Liver (tissue), 9 donors: ENCODE data around the gene MYL3. TPM values are rescaled to one million over a fixed set of nuclear protein-coding genes. Genes with fewer than 3 reads are reported as not detected.

ENCODE experiments used
- DNase-seq: peaks from one replicate; pipeline ENCODE4 v3.0.0-alpha.2; 2017; ENCODE audit warnings: low spot score
- H3K27ac ChIP-seq, 2 donors: one replicate each; pipeline ENCODE4 v1.7.0; 2013; ENCODE audit warnings: inconsistent platforms in 2 of 2, low read length in 2 of 2, control low read depth in 1 of 2, low read depth in 1 of 2, mild to moderate bottlenecking in 1 of 2
- H3K27me3 ChIP-seq, 4 donors: one replicate each; pipeline versions ENCODE4 v1.6.1 to v1.7.0; 2013; ENCODE audit warnings: low read length in 3 of 4, inconsistent platforms in 1 of 4, mild to moderate bottlenecking in 1 of 4, moderate library complexity in 1 of 4; ENCODE audit not compliant: control insufficient read depth in 4 of 4, insufficient read depth in 4 of 4
- H3K36me3 ChIP-seq, 4 donors: one replicate each; pipeline versions ENCODE4 v1.6.1 to v1.7.0; 2013; ENCODE audit warnings: low read length in 3 of 4, mild to moderate bottlenecking in 3 of 4, low read depth in 1 of 4, moderate library complexity in 1 of 4; ENCODE audit not compliant: control insufficient read depth in 4 of 4, insufficient read depth in 3 of 4
- H3K4me1 ChIP-seq, 4 donors: one replicate each; pipeline versions ENCODE4 v1.6.1 to v1.7.0; 2013; ENCODE audit warnings: low read length in 3 of 4, mild to moderate bottlenecking in 3 of 4, moderate library complexity in 1 of 4; ENCODE audit not compliant: control insufficient read depth in 4 of 4, insufficient read depth in 4 of 4
- H3K4me3 ChIP-seq, 3 donors: one replicate each; pipeline versions ENCODE4 v1.6.1 to v1.7.0; 2013; ENCODE audit warnings: low read length in 3 of 3, control low read depth in 1 of 3, low read depth in 1 of 3, mild to moderate bottlenecking in 1 of 3
- H3K9ac ChIP-seq, 2 donors: one replicate each; pipeline ENCODE4 v1.7.0; 2013; ENCODE audit warnings: low read length in 2 of 2, mild to moderate bottlenecking in 2 of 2, moderate library complexity in 2 of 2, control low read depth in 1 of 2, low read depth in 1 of 2
- H3K9me3 ChIP-seq, 4 donors: one replicate each; pipeline versions ENCODE4 v1.6.1 to v1.7.0; 2013; ENCODE audit warnings: low read length in 3 of 4; ENCODE audit not compliant: control insufficient read depth in 4 of 4
- ATF3 ChIP-seq: IDR thresholded peaks from 2 replicates; pipeline ENCODE4 v1.6.1; 2016; ENCODE audit warnings: antibody characterized with exemption
- CTCF ChIP-seq: fragments of 150-350 bp; IDR thresholded peaks from 2 replicates; pipeline ENCODE4 v1.5.1; 2017; ENCODE audit warnings: improper control_type of control experiment, low read depth, low read length; ENCODE audit not compliant: missing input control
- EGR1 ChIP-seq, 2 donors: IDR thresholded peaks; 2 replicates each; pipeline ENCODE4 v1.6.1; 2016 to 2018; ENCODE audit warnings: antibody characterized with exemption in 2 of 2, low read depth in 2 of 2
- FOXA1 ChIP-seq: IDR thresholded peaks from 2 replicates; pipeline ENCODE4 v1.6.1; 2016; ENCODE audit warnings: antibody characterized with exemption
- FOXA2 ChIP-seq: IDR thresholded peaks from 2 replicates; pipeline ENCODE4 v1.6.1; 2016; ENCODE audit warnings: antibody characterized with exemption
- GABPA ChIP-seq, 2 donors: IDR thresholded peaks in 1 of 2; conservative IDR thresholded peaks in 1 of 2; 2 replicates each; pipeline ENCODE4 v1.6.1; 2016; ENCODE audit warnings: antibody characterized with exemption in 2 of 2, mild to moderate bottlenecking in 1 of 2, moderate library complexity in 1 of 2
- HNF4G ChIP-seq: IDR thresholded peaks from 2 replicates; pipeline ENCODE4 v1.6.1; 2016; ENCODE audit warnings: antibody characterized with exemption
- JUND ChIP-seq, 2 donors: IDR thresholded peaks; 2 replicates each; pipeline ENCODE4 v1.6.1; 2016; ENCODE audit warnings: antibody characterized with exemption in 2 of 2
- MAX ChIP-seq: IDR thresholded peaks from 2 replicates; pipeline ENCODE4 v1.6.1; 2016; ENCODE audit warnings: antibody characterized with exemption
- NR2F2 ChIP-seq: IDR thresholded peaks from 2 replicates; pipeline ENCODE4 v1.6.1; 2016; ENCODE audit warnings: antibody characterized with exemption
- RAD21 ChIP-seq, 2 donors: IDR thresholded peaks; 2 replicates each; pipeline ENCODE4 v1.6.1; 2016; ENCODE audit warnings: antibody characterized with exemption in 2 of 2, mild to moderate bottlenecking in 2 of 2
- REST ChIP-seq: IDR thresholded peaks from 2 replicates; pipeline ENCODE4 v1.6.1; 2016; ENCODE audit warnings: antibody characterized with exemption, mild to moderate bottlenecking
- RXRA ChIP-seq, 2 donors: IDR thresholded peaks; 2 replicates each; pipeline ENCODE4 v1.6.1; 2017 to 2018; ENCODE audit warnings: antibody characterized with exemption in 2 of 2, mild to moderate bottlenecking in 1 of 2
- SP1 ChIP-seq: IDR thresholded peaks from 2 replicates; pipeline ENCODE4 v1.6.1; 2018; ENCODE audit warnings: antibody characterized with exemption, mild to moderate bottlenecking
- YY1 ChIP-seq: IDR thresholded peaks from 2 replicates; pipeline ENCODE4 v1.6.1; 2016; ENCODE audit warnings: antibody characterized with exemption, mild to moderate bottlenecking
- ZBTB33 ChIP-seq: IDR thresholded peaks from 2 replicates; pipeline ENCODE4 v1.6.1; 2016; ENCODE audit warnings: antibody characterized with exemption
- WGBS: extraction: QIAGEN DNeasy Blood & Tissue Kit; methylation state at CpG from one replicate; pipeline ENCODE4 v1.1.7; 2013; 5-methylcytosine and 5-hydroxymethylcytosine counted together
- polyA plus RNA-seq, 2 donors: library from polyadenylated mRNA; stranded (reverse) in 1 of 2; unstranded in 1 of 2; fragments of 200-250 nt in 1 of 2; fragments of >200 nt in 1 of 2; fragmentation: Nextera tagmentation in 1 of 2; extraction: Ambion mirVana in 1 of 2; gene quantifications; one replicate each; pipeline versions ENCODE4 v1.2.1 to v1.2.3, GENCODE V29; 2013 to 2015
- total RNA-seq, 2 donors: library from RNA; depleted of rRNA; stranded (reverse); fragments of >200 nt; gene quantifications; one replicate each; pipeline ENCODE4 v1.2.3, GENCODE V29; 2014
- donor health status: healthy.
- donor health status: healthy.
- donor health status: healthy.
- donor health status: healthy.
- donor health status: healthy.

MYL3 gene
- total and polyA plus RNA-seq, 4 donors: 0.51 to 1.3 (median 0.81) TPM

- Histone ChIP-seq H3K4me3 (no peak overlapping the region), H3K9ac (no peak overlapping the region), H3K9me3 (no peaks in the 10 kb centered on the region), H3K27ac (no peak overlapping the region), H3K4me1 (peaks cover 4 to 9% (median 7%) of the 10 kb centered on the region in 4 donors), H3K36me3 (no peaks in the 10 kb centered on the region), H3K27me3 (no peaks in the 10 kb centered on the region)
- DNase-seq: no peak
- WGBS: 91% methylated on average over 7 of the region's 7 CpGs
- TF ChIP-seq GABPA (IDR thresholded peaks at IDR 0.05 in 1 of 2, conservative IDR thresholded peaks at IDR 0.05 in 1 of 2): no peak
- no peak for TF ChIP-seq REST
- no peak for TF ChIP-seq HNF4G
- no peak for TF ChIP-seq JUND (IDR thresholded peaks at IDR 0.05)
- TF ChIP-seq FOXA1: no peak
- TF ChIP-seq YY1: no peak
- no peak for TF ChIP-seq CTCF
- no peak for TF ChIP-seq ZBTB33
- TF ChIP-seq SP1: no peak
- no peak for TF ChIP-seq EGR1 (IDR thresholded peaks at IDR 0.05; ENCODE audit: low read depth in 2 of 2)
- TF ChIP-seq ATF3: no peak
- TF ChIP-seq RAD21 (IDR thresholded peaks at IDR 0.05): no peak
- no peak for TF ChIP-seq RXRA (IDR thresholded peaks at IDR 0.05)
- TF ChIP-seq FOXA2: no peak
- TF ChIP-seq NR2F2: no peak
- no peak for TF ChIP-seq MAX
Measured at GRCh38 chr3:46862369-46863025, 747 bp downstream of the MYL3 start.
